IPS-18a (cell line): ENCODE measurements around the gene DLK1.

Experiments used
- H3K27ac ChIP-seq: one replicate; pipeline ENCODE4 v1.5.1; 2013; ENCODE audit warnings: low read length
- H3K27me3 ChIP-seq: one replicate; pipeline ENCODE4 v1.6.1; 2013; ENCODE audit warnings: mild to moderate bottlenecking, low read length; ENCODE audit not compliant: control insufficient read depth, insufficient read depth
- H3K36me3 ChIP-seq: one replicate; pipeline ENCODE4 v1.6.1; 2013; ENCODE audit warnings: low read depth, low read length; ENCODE audit not compliant: control insufficient read depth
- H3K4me1 ChIP-seq: one replicate; pipeline ENCODE4 v1.6.1; 2013; ENCODE audit warnings: low read depth, low read length; ENCODE audit not compliant: control insufficient read depth
- H3K4me3 ChIP-seq: one replicate; pipeline ENCODE4 v1.5.1; 2013; ENCODE audit warnings: low read length
- H3K9ac ChIP-seq: one replicate; pipeline ENCODE4 v1.6.1; 2013; ENCODE audit warnings: mild to moderate bottlenecking, low read length, moderate library complexity
- H3K9me3 ChIP-seq: one replicate; pipeline ENCODE4 v1.6.1; 2013; ENCODE audit warnings: low read depth, low read length; ENCODE audit not compliant: control insufficient read depth

DLK1 gene

DNA sequence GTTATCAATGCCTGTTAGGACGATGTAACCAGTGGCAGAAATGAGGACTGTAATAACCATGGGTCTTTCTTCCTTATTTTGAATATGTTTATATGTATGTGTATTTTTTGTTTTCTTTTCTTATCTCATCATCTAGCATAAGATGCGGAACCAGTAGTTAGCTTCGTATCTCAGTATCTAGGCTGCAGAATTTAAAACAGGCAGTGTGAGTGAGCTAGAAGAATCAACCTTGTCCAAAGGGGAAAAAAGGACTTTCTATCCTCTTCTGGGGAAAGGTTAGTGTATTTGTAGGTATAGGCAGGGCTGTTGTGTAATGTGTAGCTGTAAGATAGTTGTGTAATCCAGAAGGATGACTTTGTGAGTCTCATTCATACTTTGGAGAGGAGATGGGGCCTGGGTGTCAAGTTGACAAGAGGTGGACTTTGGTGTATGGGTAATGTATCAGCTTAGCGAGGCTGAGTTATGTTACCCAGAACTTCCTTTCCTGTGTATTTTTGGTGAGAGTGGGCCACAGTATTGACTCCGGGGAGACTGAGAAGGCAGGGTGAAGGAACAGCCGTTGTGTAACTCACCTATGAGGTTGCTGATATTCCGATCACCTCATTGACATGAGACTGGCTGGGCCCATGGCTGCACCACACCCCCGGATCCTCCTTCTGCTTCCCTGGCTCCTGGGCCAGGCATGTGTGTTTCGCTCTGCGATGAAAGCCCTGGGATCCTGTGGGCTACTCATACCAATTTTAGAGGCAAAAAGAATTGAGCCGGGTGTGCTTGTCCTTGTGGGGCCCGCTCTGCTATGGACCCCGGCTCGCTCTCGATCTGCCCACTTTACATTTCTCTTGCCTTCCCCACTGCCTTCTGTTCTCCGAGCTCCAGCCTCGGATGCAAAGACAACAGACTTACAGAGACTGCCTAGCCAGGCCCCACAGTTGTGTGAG, 24.3 kb downstream of the DLK1 start:
- H3K36me3 ChIP-seq, result no peaks in the 10 kb centered on the region
- H3K4me1 ChIP-seq, result no peaks in the 10 kb centered on the region

DNA sequence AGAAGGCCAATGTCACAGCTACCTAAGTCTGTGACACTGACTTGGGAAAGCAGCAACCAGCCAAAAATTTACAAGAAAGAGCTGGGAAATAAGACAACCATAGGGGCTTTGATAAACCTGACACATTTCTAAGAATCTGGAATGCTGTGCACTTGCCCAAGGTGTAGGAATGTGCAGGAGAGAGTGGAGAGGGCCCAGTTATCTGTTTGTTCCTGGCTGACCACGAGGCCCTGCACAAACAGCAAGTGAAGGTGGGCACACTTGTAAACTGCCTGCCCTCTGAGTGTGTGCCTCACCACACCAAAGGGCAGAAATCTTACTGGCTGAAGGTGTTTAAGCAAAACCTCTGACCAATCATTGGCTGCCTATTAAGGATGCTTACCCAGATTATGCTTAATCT, 27.3 kb downstream of the DLK1 start:
- no peak overlapping the region for H3K27ac ChIP-seq
- no peaks in the 10 kb centered on the region for H3K9me3 ChIP-seq
- no peaks in the 10 kb centered on the region for H3K36me3 ChIP-seq
- H3K4me1 ChIP-seq, result no peaks in the 10 kb centered on the region
- no peak overlapping the region for H3K4me3 ChIP-seq
- H3K27me3 ChIP-seq, result no peaks in the 10 kb centered on the region
- H3K9ac ChIP-seq, result no peak overlapping the region

More for the DNA sequence above, 24.3 kb downstream of the DLK1 start:
- no peaks in the 10 kb centered on the region for H3K9me3 ChIP-seq
- H3K4me3 ChIP-seq, result no peak overlapping the region
- H3K9ac ChIP-seq, result no peak overlapping the region
- no peaks in the 10 kb centered on the region for H3K27me3 ChIP-seq
- H3K27ac ChIP-seq, result no peak overlapping the region

DNA sequence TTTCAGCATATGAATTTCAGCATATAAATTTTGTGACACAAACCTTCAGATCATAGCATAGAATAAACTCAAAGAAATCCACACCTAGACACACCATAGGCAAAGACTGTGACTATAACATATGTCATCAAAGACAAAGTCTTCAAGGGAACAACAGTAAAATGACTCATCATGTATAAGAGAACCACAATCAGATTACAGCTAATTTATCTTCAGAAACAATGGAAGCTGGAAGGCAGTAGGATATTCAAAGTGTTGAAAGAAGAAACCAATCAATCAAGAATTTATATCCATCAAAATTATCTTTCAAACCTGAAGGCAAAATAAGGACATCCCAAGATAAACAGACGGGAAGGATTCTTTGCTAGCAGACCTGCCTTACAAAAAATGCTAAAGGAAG, 29.0 kb downstream of the DLK1 start:
- Histone ChIP-seq H3K36me3 (no peaks in the 10 kb centered on the region), H3K27ac (no peak overlapping the region), H3K4me3 (no peak overlapping the region), H3K4me1 (no peaks in the 10 kb centered on the region), H3K9me3 (no peaks in the 10 kb centered on the region), H3K9ac (no peak overlapping the region), H3K27me3 (no peaks in the 10 kb centered on the region)

DNA sequence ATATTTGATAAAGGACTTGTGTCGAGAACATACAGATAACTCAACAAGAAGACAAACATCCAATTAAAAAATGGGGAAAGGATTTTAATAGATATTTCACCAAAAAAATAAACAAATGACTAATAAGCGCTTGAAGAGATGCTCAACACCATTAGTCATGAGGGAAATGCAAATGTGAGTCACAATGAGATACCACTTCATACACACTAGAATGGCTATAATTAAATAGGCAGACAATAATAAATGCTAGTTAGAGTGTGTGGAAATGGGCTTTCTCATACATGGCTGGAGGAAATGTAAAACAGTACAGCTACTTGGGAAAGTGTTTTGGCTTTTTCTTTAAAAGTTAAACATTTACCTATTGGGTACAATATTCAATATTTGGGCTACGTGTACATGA, 34.8 kb downstream of the DLK1 start:
- Histone ChIP-seq H3K36me3 (no peaks in the 10 kb centered on the region), H3K27me3 (no peaks in the 10 kb centered on the region), H3K27ac (no peak overlapping the region), H3K9ac (no peak overlapping the region), H3K4me3 (no peak overlapping the region), H3K4me1 (peaks cover 3% of the 10 kb centered on the region), H3K9me3 (no peaks in the 10 kb centered on the region)

DNA sequence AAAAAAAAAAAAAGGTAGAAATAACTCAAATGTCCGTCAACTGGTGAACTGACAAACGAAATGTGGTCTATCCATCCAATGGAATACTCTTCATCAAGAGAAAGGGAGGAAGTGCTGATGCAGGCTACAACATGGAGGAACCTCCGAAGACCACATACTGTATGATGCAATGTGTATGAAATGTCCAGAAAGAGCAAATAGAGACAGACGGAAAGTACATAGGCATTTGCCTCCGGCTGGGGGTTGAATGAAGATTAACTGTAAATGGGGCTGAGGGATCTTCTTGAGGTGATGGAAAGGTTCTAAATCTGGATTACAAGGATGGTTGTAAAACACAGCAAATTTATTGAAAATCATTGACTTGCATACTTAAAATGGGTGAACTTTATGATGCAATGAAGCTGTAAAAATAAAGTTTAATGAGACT, 35.4 kb downstream of the DLK1 start:
- no peak overlapping the region for H3K4me3 ChIP-seq
- no peak overlapping the region for H3K9ac ChIP-seq
- H3K27ac ChIP-seq, result no peak overlapping the region
- H3K36me3 ChIP-seq, result no peaks in the 10 kb centered on the region
- H3K27me3 ChIP-seq, result no peaks in the 10 kb centered on the region
- H3K9me3 ChIP-seq, result no peaks in the 10 kb centered on the region
- peaks cover 3% of the 10 kb centered on the region for H3K4me1 ChIP-seq

DNA sequence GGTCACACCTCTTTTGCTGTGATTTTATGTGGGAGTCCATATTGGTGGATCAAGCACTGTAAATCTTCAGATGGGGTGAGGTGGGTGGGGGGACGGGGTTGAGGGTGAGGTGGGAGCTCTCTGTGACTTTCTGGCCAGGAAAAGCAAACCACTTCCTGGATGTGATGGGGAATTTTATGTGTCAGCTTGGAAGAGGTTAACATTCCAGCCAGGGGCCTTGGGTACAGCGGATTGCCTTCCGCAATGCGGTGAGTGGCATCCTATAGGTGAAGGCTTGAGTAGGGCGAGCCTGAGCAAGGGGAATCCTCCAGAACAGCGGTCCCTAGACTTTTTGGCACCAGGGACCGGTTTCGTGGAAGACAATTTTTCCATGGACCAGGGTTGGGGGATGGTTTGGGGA, 36.2 kb downstream of the DLK1 start:
- Histone ChIP-seq H3K9me3 (no peaks in the 10 kb centered on the region), H3K4me3 (no peak overlapping the region), H3K9ac (no peak overlapping the region), H3K36me3 (no peaks in the 10 kb centered on the region), H3K27ac (no peak overlapping the region), H3K27me3 (no peaks in the 10 kb centered on the region), H3K4me1 (peaks cover 3% of the 10 kb centered on the region)

DNA sequence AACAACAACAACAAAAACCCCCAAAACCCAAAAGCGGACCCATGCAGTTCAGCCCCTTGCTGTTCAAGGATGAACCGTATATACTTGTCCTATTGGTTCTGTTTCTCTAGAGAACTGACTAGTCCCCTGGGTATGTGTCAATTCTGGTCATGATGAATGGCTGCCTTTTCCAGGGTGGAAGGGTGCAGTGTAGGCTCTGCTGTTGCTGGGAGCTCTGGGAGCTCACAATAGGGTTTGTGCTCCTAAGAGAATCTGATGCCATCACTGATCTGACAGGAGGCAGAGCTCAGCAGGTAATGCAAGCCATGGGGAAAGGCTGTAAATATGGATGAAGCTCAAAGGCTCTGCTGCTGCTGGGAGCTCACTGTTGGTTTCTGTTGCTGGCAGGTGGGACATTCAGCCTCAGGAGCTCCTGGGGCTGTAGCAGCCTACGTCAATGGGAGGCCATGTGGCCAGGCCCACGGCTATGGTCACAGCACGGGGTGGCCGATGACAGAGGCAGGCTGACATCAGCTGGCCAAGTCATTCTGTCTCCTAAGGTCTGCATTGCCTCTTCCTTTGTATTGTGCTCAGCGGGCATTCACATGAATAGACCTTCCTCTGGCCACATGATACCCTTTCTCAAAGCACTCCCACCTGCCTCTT, 37.9 kb downstream of the DLK1 start:
- Histone ChIP-seq H3K27ac (no peak overlapping the region), H3K4me1 (peaks cover 3% of the 10 kb centered on the region), H3K27me3 (no peaks in the 10 kb centered on the region), H3K9ac (no peak overlapping the region), H3K36me3 (no peaks in the 10 kb centered on the region), H3K4me3 (no peak overlapping the region), H3K9me3 (no peaks in the 10 kb centered on the region)

DNA sequence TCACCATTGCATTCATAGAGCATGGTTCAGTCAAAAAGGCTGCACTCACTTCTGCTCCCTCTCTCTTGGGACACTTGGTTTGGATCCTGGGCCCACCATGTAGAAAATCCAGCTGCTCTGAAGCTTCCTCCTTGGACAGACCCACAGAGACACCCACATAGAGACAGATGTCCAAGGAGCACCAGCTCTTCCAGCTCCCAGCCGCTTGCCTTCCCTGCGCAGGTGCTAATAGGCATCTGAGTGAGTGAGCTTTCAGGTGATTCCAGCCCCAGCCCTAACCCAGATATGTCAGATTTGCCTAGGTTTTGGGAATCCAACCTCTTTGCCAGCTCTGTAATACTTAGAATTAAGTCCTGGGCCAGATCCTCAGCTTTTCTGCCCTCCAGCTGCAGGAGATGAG, 38.6 kb downstream of the DLK1 start:
- no peak overlapping the region for H3K9ac ChIP-seq
- no peaks in the 10 kb centered on the region for H3K9me3 ChIP-seq
- no peak overlapping the region for H3K4me3 ChIP-seq
- peaks cover 3% of the 10 kb centered on the region for H3K4me1 ChIP-seq
- no peaks in the 10 kb centered on the region for H3K36me3 ChIP-seq
- H3K27me3 ChIP-seq, result no peaks in the 10 kb centered on the region
- H3K27ac ChIP-seq, result no peak overlapping the region

DNA sequence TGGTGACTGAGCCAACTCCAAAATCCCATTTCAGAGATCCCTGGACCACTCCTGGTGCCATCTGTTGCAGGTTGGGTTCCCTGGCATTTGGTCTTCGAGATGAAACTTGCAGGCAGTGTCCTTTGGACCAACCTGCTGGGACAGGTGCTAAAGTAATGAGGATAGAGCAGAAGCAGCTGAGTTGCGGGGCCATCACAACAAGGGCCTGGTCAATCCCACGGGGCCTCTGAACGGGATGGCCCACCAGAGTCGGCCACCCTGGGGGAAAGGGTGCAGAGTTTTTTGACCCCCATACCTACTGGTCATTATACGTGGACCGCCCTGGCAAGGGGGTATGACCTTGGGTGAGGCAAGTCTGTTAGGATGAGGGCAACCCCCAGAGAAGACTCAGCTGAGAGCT, 39.3 kb downstream of the DLK1 start:
- H3K4me3 ChIP-seq, result no peak overlapping the region
- H3K27ac ChIP-seq, result no peak overlapping the region
- no peak overlapping the region for H3K9ac ChIP-seq

DNA sequence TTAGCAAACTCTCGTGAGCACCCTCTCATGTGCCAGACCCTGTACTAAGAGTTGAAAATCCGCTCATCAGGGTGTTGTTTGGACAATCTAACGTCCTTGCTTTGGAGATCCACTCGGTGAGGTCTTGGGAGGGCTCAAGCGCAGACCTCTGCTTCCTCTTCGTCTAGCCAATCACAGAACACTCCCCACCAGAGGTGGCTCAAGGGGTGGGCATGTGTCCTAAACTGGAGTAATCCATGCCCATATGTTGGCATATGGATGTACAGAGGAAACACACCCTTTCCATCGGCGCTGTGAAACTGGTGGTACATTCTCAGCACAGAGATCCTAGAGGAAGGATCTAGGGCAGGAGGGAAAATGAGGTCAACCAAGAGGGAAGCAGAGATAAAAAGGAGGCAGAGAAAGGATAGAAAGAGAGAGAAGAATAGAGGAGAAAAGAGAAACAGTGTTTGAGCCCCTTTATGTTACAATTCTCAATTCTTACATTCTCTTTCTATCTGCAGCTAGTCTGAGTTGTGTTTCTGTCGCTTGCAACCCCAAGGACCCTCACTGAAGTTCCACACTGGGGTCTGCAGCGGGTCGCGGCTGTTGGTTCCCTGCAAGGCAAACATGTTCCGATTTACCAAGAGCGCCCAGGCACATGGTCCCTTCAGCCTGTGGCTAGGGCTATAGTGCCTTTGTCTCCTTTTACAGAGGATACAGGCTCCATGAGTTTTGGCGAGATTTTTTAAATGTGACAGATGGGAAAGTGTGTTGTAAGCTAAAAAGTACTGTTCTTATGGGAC, 40.5 kb downstream of the DLK1 start:
- H3K9me3 ChIP-seq, result no peaks in the 10 kb centered on the region
- no peaks in the 10 kb centered on the region for H3K36me3 ChIP-seq
- peaks cover 3% of the 10 kb centered on the region for H3K4me1 ChIP-seq
- H3K27ac ChIP-seq, result no peak overlapping the region
- H3K27me3 ChIP-seq, result no peaks in the 10 kb centered on the region
- no peak overlapping the region for H3K9ac ChIP-seq
- no peak overlapping the region for H3K4me3 ChIP-seq

More for the DNA sequence above, 39.3 kb downstream of the DLK1 start:
- Histone ChIP-seq H3K9me3 (no peaks in the 10 kb centered on the region), H3K27me3 (no peaks in the 10 kb centered on the region), H3K4me1 (peaks cover 3% of the 10 kb centered on the region), H3K36me3 (no peaks in the 10 kb centered on the region)

DNA sequence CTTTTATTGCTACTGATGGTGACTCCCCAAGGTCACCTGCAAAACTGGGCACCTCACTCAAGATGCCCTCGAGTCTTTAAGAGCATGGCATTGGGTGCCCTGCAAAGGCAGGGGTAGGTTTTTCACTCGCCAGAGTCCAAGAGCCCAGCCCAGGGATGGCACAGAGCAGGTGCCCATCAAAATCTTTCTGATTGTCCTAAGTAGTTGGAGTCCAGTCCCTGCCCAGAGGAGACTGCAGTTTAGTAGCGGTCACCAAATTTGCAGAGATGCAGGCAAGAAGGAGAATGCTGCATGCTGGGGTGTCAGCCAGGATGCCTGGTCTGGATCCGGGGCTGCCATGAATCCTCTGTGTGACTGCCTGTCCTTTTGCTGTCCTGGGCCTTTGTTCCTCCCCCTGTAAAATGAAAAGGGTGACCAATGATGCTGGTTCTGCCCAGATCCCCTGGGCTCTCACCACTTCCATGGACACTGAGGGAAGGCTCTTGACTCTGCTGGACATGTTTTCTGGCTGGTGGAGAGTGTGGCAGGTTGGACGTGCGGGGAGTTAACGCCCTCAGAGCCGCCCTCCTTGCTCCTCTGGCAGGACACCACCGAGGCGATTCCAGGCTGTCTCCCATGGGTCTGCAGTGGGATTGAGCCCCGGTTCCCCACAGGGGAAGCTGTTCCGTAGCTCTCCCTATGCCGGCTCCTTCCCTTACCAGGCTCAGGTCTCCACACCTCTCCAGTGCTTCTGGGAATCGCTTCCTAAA, 41.3 kb downstream of the DLK1 start:
- H3K36me3 ChIP-seq, result no peaks in the 10 kb centered on the region
- peaks cover 3% of the 10 kb centered on the region for H3K4me1 ChIP-seq
- no peak overlapping the region for H3K4me3 ChIP-seq
- no peaks in the 10 kb centered on the region for H3K27me3 ChIP-seq
- no peak overlapping the region for H3K9ac ChIP-seq
- no peak overlapping the region for H3K27ac ChIP-seq
- no peaks in the 10 kb centered on the region for H3K9me3 ChIP-seq
